Neural progenitor cell (in vitro differentiated cells): ENCODE results near the gene KRTAP1-4.

Experiments
- CTCF ChIP-seq: fragments of 200-600 bp; sonication (generic); IDR thresholded peaks from 2 replicates; pipeline ENCODE4 v1.5.1; 2017; ENCODE audit warnings: antibody characterized with exemption, mild to moderate bottlenecking
- EZH2 ChIP-seq: fragments of 200-600 bp; sonication (generic); IDR thresholded peaks from 2 replicates; pipeline ENCODE4 v1.6.1; 2017; ENCODE audit warnings: antibody characterized with exemption, mild to moderate bottlenecking, moderate library complexity
- EZH2phosphoT487 ChIP-seq: fragments of 200-600 bp; sonication (generic); IDR thresholded peaks from 2 replicates; pipeline ENCODE4 v1.6.1; 2017; ENCODE audit warnings: antibody characterized with exemption

GRCh38 chr17:41013181-41013580, 16.8 kb downstream of the KRTAP1-4 start:
- no peak for TF ChIP-seq CTCF
- TF ChIP-seq EZH2: no peak
- TF ChIP-seq EZH2phosphoT487: no peak
